ENCODE results near the gene TMC1.
A peak's percentile ranks its signal among the peaks of the same experiment; 100 is the strongest.

DNA sequence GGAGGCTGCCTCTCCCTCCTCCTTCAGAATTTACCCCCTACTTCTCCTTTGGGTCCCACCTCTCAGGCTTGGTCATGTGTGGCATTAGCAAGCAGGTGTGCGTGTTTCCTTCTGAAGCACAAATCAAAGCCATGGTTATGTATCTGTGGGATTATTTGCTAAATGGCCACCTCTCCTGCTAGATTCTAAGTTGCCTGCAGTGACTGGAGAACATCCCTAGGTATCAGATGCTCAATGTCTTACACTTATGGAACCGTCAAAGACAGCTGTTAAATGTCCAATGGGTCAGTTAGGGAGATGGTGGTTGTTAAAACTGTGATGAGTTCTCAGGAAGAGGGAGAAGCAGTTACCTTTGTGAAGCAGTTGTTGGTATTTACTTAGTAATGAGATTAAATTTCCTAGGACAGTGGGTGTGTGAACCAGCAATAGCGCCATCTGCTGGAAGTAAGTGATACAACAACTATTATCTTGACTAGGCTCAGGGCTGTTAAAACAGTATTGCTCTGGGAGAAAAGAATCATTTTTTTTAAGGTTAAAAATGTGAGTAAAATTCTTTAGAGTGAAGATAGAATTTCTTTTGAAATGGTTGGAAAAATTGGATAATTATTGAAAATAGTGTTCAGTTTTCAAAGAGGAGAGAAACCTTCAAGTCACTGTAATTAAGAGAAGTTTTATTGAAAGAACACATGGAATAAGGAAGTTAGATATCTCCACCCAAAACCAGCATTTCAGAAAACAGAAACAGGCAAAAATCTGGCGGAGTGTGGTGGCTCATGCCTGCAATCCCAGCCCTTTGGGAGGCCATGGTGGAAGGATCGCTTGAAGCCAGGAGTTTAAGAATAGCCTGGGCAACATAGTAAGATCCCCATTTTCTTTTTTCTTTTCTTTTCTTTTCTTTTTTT lies 71.3 kb downstream of the TMC1 start:
- TF ChIP-seq POLR2A (IDR thresholded peaks at IDR 0.05): no peak
- TF ChIP-seq, protein P1, sequence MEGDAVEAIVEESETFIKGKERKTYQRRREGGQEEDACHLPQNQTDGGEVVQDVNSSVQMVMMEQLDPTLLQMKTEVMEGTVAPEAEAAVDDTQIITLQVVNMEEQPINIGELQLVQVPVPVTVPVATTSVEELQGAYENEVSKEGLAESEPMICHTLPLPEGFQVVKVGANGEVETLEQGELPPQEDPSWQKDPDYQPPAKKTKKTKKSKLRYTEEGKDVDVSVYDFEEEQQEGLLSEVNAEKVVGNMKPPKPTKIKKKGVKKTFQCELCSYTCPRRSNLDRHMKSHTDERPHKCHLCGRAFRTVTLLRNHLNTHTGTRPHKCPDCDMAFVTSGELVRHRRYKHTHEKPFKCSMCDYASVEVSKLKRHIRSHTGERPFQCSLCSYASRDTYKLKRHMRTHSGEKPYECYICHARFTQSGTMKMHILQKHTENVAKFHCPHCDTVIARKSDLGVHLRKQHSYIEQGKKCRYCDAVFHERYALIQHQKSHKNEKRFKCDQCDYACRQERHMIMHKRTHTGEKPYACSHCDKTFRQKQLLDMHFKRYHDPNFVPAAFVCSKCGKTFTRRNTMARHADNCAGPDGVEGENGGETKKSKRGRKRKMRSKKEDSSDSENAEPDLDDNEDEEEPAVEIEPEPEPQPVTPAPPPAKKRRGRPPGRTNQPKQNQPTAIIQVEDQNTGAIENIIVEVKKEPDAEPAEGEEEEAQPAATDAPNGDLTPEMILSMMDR (IDR thresholded peaks at IDR 0.05): peak; percentile 60 to 91
- no peak for TF ChIP-seq EP300 (IDR thresholded peaks at IDR 0.05)

Measured in suprapubic skin (tissue), 3 donors.